ENCODE measurements around the gene ILDR1.

The ILDR1 gene

GRCh38 chr3:122013448-122013925, 8.6 kb downstream of the ILDR1 start:
- no peak for DNase-seq

- DNase-seq, result no peak
Observed at GRCh38 chr3:122012821-122013220, 9.2 kb downstream of the ILDR1 start.

- DNase-seq, result no peak
Observed at GRCh38 chr3:122011396-122011795, 10.7 kb downstream of the ILDR1 start.

GRCh38 chr3:122010506-122010905, 11.5 kb downstream of the ILDR1 start:
- no peak for DNase-seq

GRCh38 chr3:122008166-122008565, 13.9 kb downstream of the ILDR1 start:
- DNase-seq, result no peak

GRCh38 chr3:122006267-122006666, 15.8 kb downstream of the ILDR1 start:
- no peak for DNase-seq

GRCh38 chr3:122004991-122005565, 17.0 kb downstream of the ILDR1 start:
- no peak for DNase-seq

- DNase-seq, result no peak
Observed at GRCh38 chr3:122004107-122004506, 17.9 kb downstream of the ILDR1 start.

- DNase-seq, result no peak
Observed at GRCh38 chr3:122003606-122004005, 18.4 kb downstream of the ILDR1 start.

- DNase-seq, result no peak
Observed at GRCh38 chr3:122003112-122003511, 18.9 kb downstream of the ILDR1 start.

- DNase-seq, result no peak
Observed at GRCh38 chr3:122002611-122003010, 19.4 kb downstream of the ILDR1 start.

- no peak for DNase-seq
Observed at GRCh38 chr3:122001892-122002291, 20.2 kb downstream of the ILDR1 start.

- no peak for DNase-seq
Observed at GRCh38 chr3:122000936-122001605, 21.0 kb downstream of the ILDR1 start.

GRCh38 chr3:121999931-122000330, 22.1 kb downstream of the ILDR1 start:
- DNase-seq, result no peak

- no peak for DNase-seq
Observed at GRCh38 chr3:121998611-121999473, 23.2 kb downstream of the ILDR1 start.

- no peak for DNase-seq
Observed at GRCh38 chr3:121998030-121998580, 23.9 kb downstream of the ILDR1 start.

- no peak for DNase-seq
Observed at GRCh38 chr3:121997372-121997771, 24.7 kb downstream of the ILDR1 start.

GRCh38 chr3:121996441-121996840, 25.6 kb downstream of the ILDR1 start:
- DNase-seq, result no peak

- DNase-seq, result no peak
Observed at GRCh38 chr3:121995161-121996137, 26.6 kb downstream of the ILDR1 start.

GRCh38 chr3:121994551-121994950, 27.5 kb downstream of the ILDR1 start:
- no peak for DNase-seq

GRCh38 chr3:121992601-121993560, 29.2 kb downstream of the ILDR1 start:
- no peak for DNase-seq

Data from activated CD8-positive, alpha-beta memory T cell treated with anti-CD3 and anti-CD28 coated beads for 24 hours (primary cell).